Activated T-cell treated with anti-CD3 and anti-CD28 coated beads, Interleukin-2, amount 50 U/mL, for 48 hours (primary cell): ENCODE results near the gene TFDP2.
"Not testable (repeated sequence)": the region's sequence is repeated elsewhere in the genome, so short reads cannot be mapped to it uniquely, and the experiment has no call there.

Experiments used
- DNase-seq, 2 experiments: peaks; one replicate each; pipeline ENCODE4 v3.0.0-alpha.2; 2020

TFDP2 gene, protein sequence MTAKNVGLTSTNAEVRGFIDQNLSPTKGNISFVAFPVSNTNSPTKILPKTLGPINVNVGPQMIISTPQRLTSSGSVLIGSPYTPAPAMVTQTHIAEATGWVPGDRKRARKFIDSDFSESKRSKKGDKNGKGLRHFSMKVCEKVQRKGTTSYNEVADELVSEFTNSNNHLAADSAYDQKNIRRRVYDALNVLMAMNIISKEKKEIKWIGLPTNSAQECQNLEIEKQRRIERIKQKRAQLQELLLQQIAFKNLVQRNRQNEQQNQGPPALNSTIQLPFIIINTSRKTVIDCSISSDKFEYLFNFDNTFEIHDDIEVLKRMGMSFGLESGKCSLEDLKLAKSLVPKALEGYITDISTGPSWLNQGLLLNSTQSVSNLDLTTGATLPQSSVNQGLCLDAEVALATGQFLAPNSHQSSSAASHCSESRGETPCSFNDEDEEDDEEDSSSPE

DNA sequence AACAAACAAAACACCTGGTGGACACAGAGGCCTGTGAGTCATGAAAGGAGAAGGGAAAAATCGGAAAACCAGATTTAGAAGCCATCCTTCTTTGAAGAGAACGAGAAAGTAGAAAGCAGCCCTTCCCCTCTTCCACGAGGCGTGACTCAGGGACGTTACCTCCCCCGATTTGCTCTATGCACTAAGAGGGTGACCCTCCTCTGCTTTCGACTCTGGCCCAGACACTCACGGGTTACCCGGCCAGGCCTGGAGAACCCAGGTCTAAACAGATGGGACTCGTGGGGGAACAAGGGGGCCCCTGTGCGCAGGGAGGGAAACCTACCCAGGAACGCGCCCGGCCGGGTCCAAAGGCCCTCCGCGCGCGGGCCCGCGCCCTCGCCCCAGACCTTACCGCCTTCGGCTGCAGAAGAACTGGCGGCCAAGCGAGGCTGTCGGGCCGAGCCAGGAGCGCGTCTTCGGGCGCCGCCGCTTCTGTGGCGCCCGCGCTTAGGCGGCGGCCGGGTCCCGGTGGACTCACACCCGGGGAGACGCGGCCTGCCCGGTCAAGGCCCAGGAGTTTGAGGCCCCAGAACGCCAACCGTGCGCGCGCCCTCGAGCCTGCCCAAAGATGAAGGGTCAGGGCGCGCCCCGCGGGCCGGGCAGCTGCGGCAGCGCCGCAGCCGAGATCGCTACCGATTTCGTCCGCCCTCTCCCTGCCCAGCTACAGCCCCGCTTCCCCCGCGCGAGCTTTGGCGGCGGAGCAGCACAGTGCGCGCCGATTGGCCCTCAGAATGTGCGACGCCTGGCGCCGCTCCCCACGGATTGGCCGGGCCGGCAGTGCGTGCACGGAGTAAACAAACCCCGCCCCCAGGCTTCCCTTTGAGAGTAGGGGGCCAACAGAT, at the start of gene TFDP2:
Gene TFDP2 (minus strand): TSS at position 753 of the 881 bp plus-strand sequence. CDS start 47,795 bp downstream, outside the sequence.
- peak; percentile 88 to 91 for DNase-seq

DNA sequence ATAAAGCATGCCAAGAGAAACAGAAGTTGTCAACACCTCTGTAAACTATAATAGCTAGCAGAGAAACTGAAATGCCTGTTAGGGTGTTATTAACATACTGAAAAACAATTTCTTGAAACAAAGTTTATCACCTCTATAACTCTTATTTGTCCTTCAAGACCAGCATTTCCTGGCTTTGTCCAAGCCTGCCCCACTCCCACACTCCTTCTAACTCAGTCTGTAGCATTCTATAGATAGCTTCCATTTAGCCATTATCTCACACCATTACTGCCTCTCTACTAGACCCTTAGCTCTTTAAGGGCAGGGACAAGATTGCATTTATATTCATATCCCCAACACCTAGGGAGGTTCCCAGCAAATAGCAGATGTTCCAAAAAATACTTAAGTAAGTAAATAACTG, 39.5 kb upstream of the TFDP2 start:
- DNase-seq = no peak

GRCh38 chr3:142180761-142181362, 31.5 kb upstream of the TFDP2 start:
- peak; percentile 30 to 36 for DNase-seq

DNA sequence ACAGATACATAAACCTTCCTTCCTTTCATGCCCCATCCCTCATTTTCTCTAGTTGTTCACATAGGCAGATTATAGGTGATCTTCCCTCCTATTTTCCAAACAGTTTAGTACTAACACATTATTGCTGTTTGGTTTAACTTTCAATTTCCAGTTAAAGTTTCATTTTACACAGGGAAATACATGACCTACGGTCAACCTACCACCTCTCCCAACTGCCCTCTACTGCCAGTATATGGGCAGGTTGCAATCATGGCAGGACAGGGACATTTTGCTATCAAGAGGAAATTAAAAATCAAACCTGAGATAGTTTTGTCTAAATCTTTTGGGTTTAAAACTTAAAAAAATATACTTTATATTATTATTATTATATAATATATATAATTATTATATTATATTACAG, 26.1 kb upstream of the TFDP2 start:
- no peak for DNase-seq

DNA sequence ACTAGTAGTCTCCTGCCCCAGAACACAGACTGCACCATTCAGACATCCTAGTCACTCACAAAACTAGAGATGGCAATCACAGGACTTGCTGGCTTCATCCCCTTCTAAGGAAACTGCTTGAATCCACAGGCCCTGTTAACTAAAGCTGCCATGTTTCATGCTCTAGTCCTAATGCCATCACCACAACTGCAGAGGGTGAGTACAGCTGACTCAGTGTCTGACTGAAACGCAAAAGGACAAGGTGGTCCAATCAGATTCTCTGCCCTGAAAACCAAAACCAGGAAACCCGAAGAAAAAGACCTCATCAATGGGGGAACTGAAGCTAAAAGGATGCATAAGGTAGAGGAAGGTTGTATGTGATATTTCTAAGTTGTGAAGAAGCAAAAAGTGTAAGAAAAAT, 25.2 kb upstream of the TFDP2 start:
- no peak for DNase-seq

DNA sequence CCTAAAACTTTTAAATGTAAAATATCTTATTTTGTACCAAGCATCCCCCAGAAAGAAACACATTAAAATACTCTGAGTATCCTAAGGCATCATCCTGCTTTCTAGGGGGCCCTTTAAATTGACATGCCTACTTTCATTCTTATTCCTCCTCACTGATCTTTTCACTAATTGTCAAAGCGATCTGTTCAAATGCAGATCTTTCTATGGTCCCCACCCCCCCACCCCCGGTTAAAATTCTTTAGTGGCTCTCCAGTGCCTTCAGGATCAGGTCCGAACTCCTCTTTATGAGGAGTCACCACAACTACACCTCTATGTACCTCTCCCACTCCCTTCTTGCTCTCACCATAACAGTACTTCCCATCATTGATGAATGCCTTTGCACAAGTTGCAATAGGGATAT, 19.2 kb upstream of the TFDP2 start:
- DNase-seq = no peak

GRCh38 chr3:142165194-142165593, 15.8 kb upstream of the TFDP2 start:
- no peak for DNase-seq

DNA sequence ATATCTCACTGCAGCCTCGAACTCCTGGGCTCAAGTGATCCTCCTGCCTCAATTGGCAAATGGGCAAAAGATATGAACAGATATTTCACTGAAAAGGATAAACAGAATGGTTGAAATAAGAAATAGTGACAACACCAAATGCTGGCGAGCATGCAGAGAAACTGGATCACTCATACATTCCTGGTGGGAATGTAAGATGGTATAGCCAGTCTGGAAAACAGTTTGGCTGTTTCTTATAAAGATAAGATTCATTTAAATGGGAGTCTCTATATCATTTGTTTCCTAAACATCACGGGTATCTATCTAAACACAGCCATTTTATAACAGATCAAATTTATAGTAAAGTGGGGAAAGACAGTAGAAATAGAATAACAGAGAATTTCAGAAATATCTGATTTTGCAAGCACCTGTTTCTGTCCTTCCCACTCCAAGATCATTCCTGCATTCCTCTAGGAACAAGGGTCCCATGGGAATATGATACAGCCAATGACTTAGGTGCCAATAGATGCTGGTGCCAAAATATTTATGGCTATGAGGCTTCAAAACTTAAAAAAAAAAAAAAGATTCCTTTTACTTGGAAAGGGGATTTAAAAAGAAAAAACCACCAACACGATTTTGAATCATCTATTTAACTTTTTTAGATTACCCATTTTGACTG, 9.9 kb upstream of the TFDP2 start:
- no peak for DNase-seq

- no peak for DNase-seq
These were observed 4.8 kb upstream of the TFDP2 start for GRCh38 chr3:142154186-142154585.

- peak in 1 of 2 experiments; percentile 21 for DNase-seq
These were observed 3.0 kb upstream of the TFDP2 start for GRCh38 chr3:142152384-142152783.

DNA sequence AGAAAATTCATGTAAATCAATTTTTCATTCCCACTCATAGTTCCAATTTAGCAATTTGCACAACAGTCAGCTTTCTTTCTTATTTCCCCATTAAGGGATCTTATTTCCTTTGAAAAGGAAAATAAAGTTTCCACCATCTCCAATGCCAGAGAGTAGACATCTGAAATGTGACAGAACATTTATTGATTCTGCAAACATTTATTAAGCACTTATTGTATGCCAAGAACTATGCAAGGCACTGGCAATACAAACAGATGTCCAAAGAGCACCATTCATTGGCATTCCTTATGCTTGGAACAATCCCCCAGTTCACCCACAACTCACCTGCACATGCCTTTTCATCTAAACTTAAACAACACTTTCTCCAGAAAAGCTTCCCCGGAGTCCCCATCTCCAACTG, 2.5 kb upstream of the TFDP2 start:
- no peak for DNase-seq

GRCh38 chr3:142151240-142151639, 1.9 kb upstream of the TFDP2 start:
- DNase-seq = no peak

GRCh38 chr3:142150271-142150670, 927 bp upstream of the TFDP2 start:
- no peak for DNase-seq

GRCh38 chr3:142149673-142149992, 289 bp upstream of the TFDP2 start:
- no peak for DNase-seq

DNA sequence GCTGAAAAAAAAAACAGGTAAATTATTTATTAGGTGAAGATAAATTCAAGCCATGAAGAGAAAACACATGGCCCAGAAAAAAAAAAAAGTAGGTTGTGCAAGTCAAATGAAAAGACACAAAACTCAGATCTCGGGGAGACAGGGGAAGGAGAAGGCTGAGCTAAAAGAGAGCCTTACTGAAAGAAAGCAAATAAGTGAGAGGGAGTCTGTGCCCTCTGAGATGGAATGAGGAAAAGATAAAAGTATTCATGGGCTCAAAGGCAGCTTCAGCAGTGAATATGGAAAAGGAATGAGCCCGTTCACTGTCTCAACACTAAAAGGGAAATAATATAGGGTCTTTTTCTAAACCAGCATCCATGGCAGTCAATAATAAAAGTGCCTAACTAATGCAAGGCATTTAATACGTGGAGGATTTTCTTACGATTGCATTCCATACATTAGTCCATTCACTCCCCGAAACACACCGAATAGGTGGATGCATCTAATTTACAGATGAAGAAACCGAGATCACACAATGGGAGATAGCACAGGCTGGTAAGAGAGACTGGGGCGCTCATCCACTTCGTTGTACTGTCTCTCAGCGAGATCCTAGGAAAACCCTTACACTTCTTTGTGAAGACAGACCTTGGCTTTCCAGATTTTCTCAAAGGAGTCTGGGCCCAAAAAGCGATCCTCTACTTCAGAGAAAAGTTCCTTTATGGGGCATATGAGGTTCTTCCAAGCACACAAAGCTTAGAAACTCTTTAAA, 1.1 kb downstream of the TFDP2 start:
- peak in 1 of 2 experiments; percentile 23 for DNase-seq

DNA sequence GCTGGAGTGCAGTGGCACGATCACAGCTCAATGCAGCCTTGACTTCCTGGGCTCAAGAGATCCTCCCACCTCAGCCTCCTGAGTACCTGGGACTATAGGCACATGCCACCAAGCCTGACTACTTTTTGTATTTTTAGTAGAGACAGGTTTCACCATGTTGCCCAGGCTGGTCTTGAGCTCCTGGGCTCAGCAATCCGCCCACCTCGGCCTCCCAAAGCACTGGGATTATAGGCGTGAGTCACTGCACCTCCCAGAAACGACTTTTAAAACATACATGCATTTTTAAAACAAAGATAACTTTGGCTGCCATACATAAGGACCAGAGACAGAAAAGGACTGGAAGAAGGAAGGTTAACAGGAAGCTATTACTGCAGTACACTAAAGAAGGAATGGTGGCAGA, 4.8 kb downstream of the TFDP2 start:
- DNase-seq = not testable (repeated sequence)

DNA sequence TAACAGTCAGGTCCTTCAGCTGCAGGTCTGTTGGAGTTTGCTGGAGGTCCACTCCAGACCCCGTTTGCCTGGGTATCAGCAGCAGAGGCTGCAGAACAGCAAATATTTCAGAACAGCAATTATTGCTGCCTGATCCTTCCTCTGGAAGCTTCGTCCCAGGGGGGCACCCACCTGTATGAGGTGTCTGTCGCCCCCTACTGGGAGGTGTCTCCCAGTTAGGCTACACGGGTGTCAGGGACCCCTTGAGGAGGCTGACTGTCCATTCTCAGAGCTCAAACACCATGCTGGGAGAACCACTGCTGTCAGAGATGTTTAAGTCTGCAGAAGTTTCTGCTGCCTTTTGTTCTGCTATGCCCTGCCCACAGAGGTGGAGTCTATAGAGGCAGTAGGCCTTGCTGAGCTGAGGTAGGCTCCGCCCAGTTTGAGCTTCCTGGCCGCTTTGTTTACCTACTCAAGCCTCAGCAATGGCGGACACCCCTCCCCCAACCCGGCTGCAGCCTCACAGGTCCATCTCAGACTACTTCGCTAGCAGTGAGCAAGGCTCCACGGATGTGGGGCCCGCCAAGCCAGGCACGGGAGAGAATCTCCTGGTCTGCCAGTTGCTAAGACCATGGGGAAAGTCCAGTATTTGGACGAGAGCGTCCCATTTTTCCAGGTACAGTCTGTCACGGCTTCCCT, 8.6 kb downstream of the TFDP2 start:
- not testable (repeated sequence) for DNase-seq

DNA sequence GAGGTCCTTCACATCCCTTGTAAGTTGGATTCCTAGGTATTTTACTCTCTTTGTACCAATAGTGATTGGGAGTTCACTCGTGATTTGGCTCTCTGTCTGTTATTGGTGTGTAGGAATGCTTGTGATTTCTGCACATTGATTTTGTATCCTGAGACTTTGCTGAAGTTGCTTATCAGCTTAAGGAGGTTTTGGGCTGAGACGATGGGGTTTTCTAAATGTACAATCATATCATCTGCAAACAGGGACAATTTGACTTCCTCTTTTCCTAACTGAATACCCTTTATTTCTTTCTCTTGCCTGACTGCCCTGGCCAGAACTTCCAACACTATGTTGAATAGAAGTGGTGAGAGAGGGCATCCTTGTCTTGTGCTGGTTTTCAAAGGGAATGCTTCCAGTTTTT, 12.3 kb downstream of the TFDP2 start:
- not testable (repeated sequence) for DNase-seq

DNA sequence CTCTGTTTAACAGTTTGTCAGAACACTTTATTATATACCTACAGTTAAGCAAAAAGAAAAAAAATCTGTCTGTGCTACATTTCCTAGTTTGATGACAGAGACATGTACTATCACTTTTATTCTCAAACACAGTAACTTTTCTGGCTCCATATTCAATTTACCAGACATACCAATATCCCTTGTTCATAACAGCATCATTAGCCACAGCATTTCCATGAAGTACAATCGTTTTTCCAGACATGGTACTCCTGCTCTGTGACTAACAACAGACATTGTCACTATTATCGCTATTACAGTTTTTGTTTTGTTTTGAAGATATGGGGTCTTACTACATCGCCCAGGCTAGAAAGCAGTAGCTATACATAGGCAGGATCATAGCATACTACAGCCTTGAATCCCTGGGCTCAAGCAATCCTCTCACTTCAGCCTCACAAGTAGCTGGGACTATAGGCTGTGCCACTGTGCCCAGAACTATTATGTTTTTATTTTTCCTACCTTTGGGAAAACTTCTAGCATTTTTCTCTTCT, 14.5 kb downstream of the TFDP2 start:
- DNase-seq = no peak

- DNase-seq = no peak
These were observed 19.7 kb downstream of the TFDP2 start for GRCh38 chr3:142129516-142130171.
